H9 (cell line): ENCODE results near the gene LOXHD1. TPM values are rescaled to one million over a fixed set of nuclear protein-coding genes. Genes with fewer than 3 reads are reported as not detected.

Experiments used
- DNase-seq: peaks from one replicate; pipeline ENCODE4 v3.0.0-alpha.2; 2017
- H2AFZ ChIP-seq: one replicate; pipeline ENCODE4 v1.6.1; 2013; ENCODE audit warnings: mild to moderate bottlenecking, low read length, control low read depth, moderate library complexity
- H2AK5ac ChIP-seq: 2 replicates; pipeline ENCODE4 v1.6.1; 2013; ENCODE audit warnings: low read length, control low read depth, mixed read lengths; ENCODE audit not compliant: insufficient read length
- H2BK120ac ChIP-seq: one replicate; pipeline ENCODE4 v1.6.1; 2013; ENCODE audit warnings: low read depth, mild to moderate bottlenecking, low read length, control low read depth, inconsistent platforms; ENCODE audit not compliant: poor library complexity, severe bottlenecking
- H2BK12ac ChIP-seq: 2 replicates; pipeline ENCODE4 v1.6.1; 2013; ENCODE audit warnings: low read length, control low read depth, mixed read lengths, low read depth; ENCODE audit not compliant: insufficient read length
- H2BK15ac ChIP-seq: 2 replicates; pipeline ENCODE4 v1.6.1; 2013; ENCODE audit warnings: low read depth, low read length, control low read depth
- H2BK20ac ChIP-seq: one replicate; pipeline ENCODE4 v1.6.1; 2013; ENCODE audit warnings: low read depth, mild to moderate bottlenecking, low read length, control low read depth, inconsistent platforms; ENCODE audit not compliant: poor library complexity, severe bottlenecking
- H2BK5ac ChIP-seq: 2 replicates; pipeline ENCODE4 v1.6.1; 2013; ENCODE audit warnings: low read length, control low read depth, mixed read lengths; ENCODE audit not compliant: insufficient read length
- H3K14ac ChIP-seq: 2 replicates; pipeline ENCODE4 v1.6.1; 2013; ENCODE audit warnings: low read length, control low read depth; ENCODE audit not compliant: insufficient read depth
- H3K18ac ChIP-seq: 2 replicates; pipeline ENCODE4 v1.6.1; 2013; ENCODE audit warnings: low read depth, mild to moderate bottlenecking, mixed read lengths, low read length, control low read depth; ENCODE audit not compliant: insufficient read length
- H3K23ac ChIP-seq: 2 replicates; pipeline ENCODE4 v1.6.1; 2013; ENCODE audit warnings: low read length, control low read depth, mixed read lengths, low read depth; ENCODE audit not compliant: insufficient read length
- H3K23me2 ChIP-seq: 2 replicates; pipeline ENCODE4 v1.6.1; 2013; ENCODE audit warnings: low read depth, mild to moderate bottlenecking, mixed read lengths, low read length, control low read depth; ENCODE audit not compliant: insufficient read length, poor library complexity, severe bottlenecking
- H3K27ac ChIP-seq: 2 replicates; pipeline ENCODE4 v1.5.1; 2013; ENCODE audit warnings: low read length, control low read depth, mixed read lengths, low read depth; ENCODE audit not compliant: insufficient read length
- H3K27me3 ChIP-seq: 2 replicates; pipeline ENCODE4 v1.6.1; 2013; ENCODE audit warnings: low read length, control low read depth, inconsistent platforms; ENCODE audit not compliant: insufficient read depth
- H3K4ac ChIP-seq: 2 replicates; pipeline ENCODE4 v1.6.1; 2013; ENCODE audit warnings: low read depth, mild to moderate bottlenecking, control low read depth, inconsistent platforms, low read length, moderate library complexity
- H3K4me1 ChIP-seq: 2 replicates; pipeline ENCODE4 v1.6.1; 2013; ENCODE audit warnings: low read length, control low read depth, inconsistent platforms; ENCODE audit not compliant: insufficient read depth
- H3K4me2 ChIP-seq: 2 replicates; pipeline ENCODE4 v1.6.1; 2013; ENCODE audit warnings: low read length, control low read depth, mixed read lengths; ENCODE audit not compliant: insufficient read length, insufficient read depth
- H3K56ac ChIP-seq: 2 replicates; pipeline ENCODE4 v1.6.1; 2013; ENCODE audit warnings: low read depth, mild to moderate bottlenecking, mixed read lengths, low read length, control low read depth; ENCODE audit not compliant: insufficient read length
- H3K79me1 ChIP-seq: 2 replicates; pipeline ENCODE4 v1.6.1; 2013; ENCODE audit warnings: low read depth, mild to moderate bottlenecking, moderate library complexity, low read length, control low read depth, inconsistent platforms; ENCODE audit not compliant: insufficient read depth, poor library complexity, severe bottlenecking
- H3K79me2 ChIP-seq: 2 replicates; pipeline ENCODE4 v1.6.1; 2013; ENCODE audit warnings: low read length, control low read depth, inconsistent platforms; ENCODE audit not compliant: insufficient read depth
- H3K9ac ChIP-seq: 2 replicates; pipeline ENCODE4 v1.6.1; 2013; ENCODE audit warnings: low read length, control low read depth, mixed read lengths; ENCODE audit not compliant: insufficient read length; ENCODE audit errors: extremely low read depth
- H3K9me3 ChIP-seq: one replicate; pipeline ENCODE4 v1.6.1; 2013; ENCODE audit warnings: low read depth, low read length, inconsistent platforms; ENCODE audit not compliant: control insufficient read depth
- H3T11ph ChIP-seq: one replicate; pipeline ENCODE4 v1.6.1; 2013; ENCODE audit warnings: mild to moderate bottlenecking, low read length, control low read depth, inconsistent platforms
- H4K20me1 ChIP-seq: one replicate; pipeline ENCODE4 v1.6.1; 2013; ENCODE audit not compliant: control insufficient read depth, insufficient read length, insufficient read depth
- H4K5ac ChIP-seq: 2 replicates; pipeline ENCODE4 v1.6.1; 2013; ENCODE audit warnings: low read depth, mild to moderate bottlenecking, mixed read lengths, low read length, control low read depth; ENCODE audit not compliant: insufficient read length
- H4K8ac ChIP-seq: replicated peaks from 2 replicates; pipeline ENCODE4 v1.6.1; 2013; ENCODE audit warnings: low read length, control low read depth, mixed read lengths, low read depth; ENCODE audit not compliant: insufficient read length
- H4K91ac ChIP-seq: 2 replicates; pipeline ENCODE4 v1.6.1; 2013; ENCODE audit warnings: low read depth, mild to moderate bottlenecking, moderate library complexity, mixed read lengths, low read length, control low read depth; ENCODE audit not compliant: insufficient read length
- H3K27ac Mint-ChIP-seq, 3 experiments: 2 replicates in 2 of 3; 3 replicates in 1 of 3; pipeline ENCODE4 v1.8.0; 2020 to 2021; ENCODE audit warnings: mixed read lengths in 3 of 3, mild to moderate bottlenecking in 1 of 3, moderate library complexity in 1 of 3
- H3K27me3 Mint-ChIP-seq: 2 replicates; pipeline ENCODE4 v1.8.0; 2021; ENCODE audit warnings: low read depth, mild to moderate bottlenecking, moderate library complexity, mixed read lengths
- H3K36me3 Mint-ChIP-seq, 3 experiments: 2 replicates in 2 of 3; 3 replicates in 1 of 3; pipeline ENCODE4 v1.8.0; 2020 to 2021; ENCODE audit warnings: low read depth in 3 of 3, mixed read lengths in 3 of 3; ENCODE audit not compliant: insufficient read depth in 1 of 3
- H3K4me1 Mint-ChIP-seq, 2 experiments: 2 replicates each; pipeline ENCODE4 v1.8.0; 2020; ENCODE audit warnings: mixed read lengths in 2 of 2
- H3K4me3 Mint-ChIP-seq, 2 experiments: 2 replicates in 1 of 2; 3 replicates in 1 of 2; pipeline ENCODE4 v1.8.0; 2020 to 2021; ENCODE audit warnings: mild to moderate bottlenecking in 2 of 2, mixed read lengths in 2 of 2, moderate library complexity in 1 of 2
- H3K9me3 Mint-ChIP-seq, 2 experiments: 2 replicates in 1 of 2; 3 replicates in 1 of 2; pipeline ENCODE4 v1.8.0; 2020; ENCODE audit warnings: mild to moderate bottlenecking in 2 of 2, mixed read lengths in 2 of 2, moderate library complexity in 1 of 2
- WGBS: extraction: QIAGEN DNeasy Blood & Tissue Kit; methylation state at CpG from one replicate; pipeline ENCODE4 v1.1.7; 2013; ENCODE audit warnings: missing lambda C conversion rate, low lambda C conversion rate, mixed read lengths; ENCODE audit not compliant: insufficient read length; ENCODE audit errors: extremely low coverage; 5-methylcytosine and 5-hydroxymethylcytosine counted together
- total RNA-seq: library from RNA; stranded (reverse); gene quantifications from 2 replicates; pipeline ENCODE4 v1.2.1, GENCODE V29; 2021
- TF ChIP-seq, protein P1 (sequence below): fragments of 200-600 bp; sonication (generic); conservative IDR thresholded peaks from 3 replicates; pipeline ENCODE4 v1.8.0; 2021; ENCODE audit warnings: antibody characterized with exemption, mild to moderate bottlenecking

LOXHD1 gene
- total RNA-seq, 1 experiment from 2014 or later: 0.07 TPM

DNA sequence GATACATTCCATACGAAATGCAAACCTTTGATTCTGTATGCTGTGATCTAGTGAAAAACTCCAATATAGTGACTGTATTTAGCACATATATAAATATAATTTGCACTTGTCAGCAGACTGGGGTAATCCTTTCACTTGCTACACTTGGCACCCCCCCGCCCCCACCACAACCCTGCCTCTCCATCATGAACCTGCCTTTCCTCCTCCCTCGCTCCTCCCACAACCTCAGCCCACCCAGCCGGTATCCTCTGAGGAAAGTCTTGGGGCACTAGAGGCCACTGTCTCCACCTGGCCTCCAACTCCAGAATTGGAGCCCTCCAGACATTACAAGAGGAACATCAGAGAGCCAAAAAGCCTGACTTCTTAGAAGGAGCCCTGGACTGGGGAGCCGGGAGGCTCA lies 196.3 kb downstream of the LOXHD1 start:
- no peaks in the 10 kb centered on the region for H3K27me3 ChIP-seq
- no peak overlapping the region for H2AK5ac ChIP-seq
- TF ChIP-seq, protein P1, sequence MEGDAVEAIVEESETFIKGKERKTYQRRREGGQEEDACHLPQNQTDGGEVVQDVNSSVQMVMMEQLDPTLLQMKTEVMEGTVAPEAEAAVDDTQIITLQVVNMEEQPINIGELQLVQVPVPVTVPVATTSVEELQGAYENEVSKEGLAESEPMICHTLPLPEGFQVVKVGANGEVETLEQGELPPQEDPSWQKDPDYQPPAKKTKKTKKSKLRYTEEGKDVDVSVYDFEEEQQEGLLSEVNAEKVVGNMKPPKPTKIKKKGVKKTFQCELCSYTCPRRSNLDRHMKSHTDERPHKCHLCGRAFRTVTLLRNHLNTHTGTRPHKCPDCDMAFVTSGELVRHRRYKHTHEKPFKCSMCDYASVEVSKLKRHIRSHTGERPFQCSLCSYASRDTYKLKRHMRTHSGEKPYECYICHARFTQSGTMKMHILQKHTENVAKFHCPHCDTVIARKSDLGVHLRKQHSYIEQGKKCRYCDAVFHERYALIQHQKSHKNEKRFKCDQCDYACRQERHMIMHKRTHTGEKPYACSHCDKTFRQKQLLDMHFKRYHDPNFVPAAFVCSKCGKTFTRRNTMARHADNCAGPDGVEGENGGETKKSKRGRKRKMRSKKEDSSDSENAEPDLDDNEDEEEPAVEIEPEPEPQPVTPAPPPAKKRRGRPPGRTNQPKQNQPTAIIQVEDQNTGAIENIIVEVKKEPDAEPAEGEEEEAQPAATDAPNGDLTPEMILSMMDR: no peak

More for the DNA sequence above, 196.3 kb downstream of the LOXHD1 start:
- Histone ChIP-seq H2BK15ac (no peak overlapping the region), H3K79me1 (no peaks in the 10 kb centered on the region), H2BK120ac (no peak overlapping the region), H4K8ac (no peak overlapping the region), H3K4me2 (no peak overlapping the region), H4K5ac (no peak overlapping the region), H3T11ph (no peak overlapping the region), H3K4me1 (peaks cover 10% of the 10 kb centered on the region; the same call in 1 of the 2 replicates), H4K20me1 (no peaks in the 10 kb centered on the region), H2BK5ac (no peak overlapping the region), H3K9ac (no peak overlapping the region), H3K23me2 (no peaks in the 10 kb centered on the region), H3K79me2 (no peaks in the 10 kb centered on the region), H3K14ac (no peak overlapping the region), H3K4ac (no peak overlapping the region), H2AFZ (no peak overlapping the region), H3K18ac (no peak overlapping the region), H3K9me3 (no peaks in the 10 kb centered on the region), H2BK12ac (no peak overlapping the region), H3K27ac (no peak overlapping the region), H2BK20ac (no peak overlapping the region), H3K56ac (no peak overlapping the region), H3K23ac (no peak overlapping the region), H4K91ac (no peak overlapping the region)
- WGBS: no CpG with 5 or more reads among the region's 5 CpGs
- Mint-ChIP-seq H3K4me1 (peaks cover 35 to 58% of the 10 kb centered on the region in 2 experiments), H3K4me3 (no peak overlapping the region), H3K36me3 (0 out of 7 replicates have a peak, but pooled peaks cover 0 to 1% (median 0%) of the 10 kb centered on the region in 3 experiments), H3K27me3 (peaks cover 5% of the 10 kb centered on the region), H3K9me3 (no peaks in the 10 kb centered on the region; a peak in 1 of 5 replicates), H3K27ac (peak overlapping the region in 1 of 3 experiments; percentile 87; a peak in 1 of 7 replicates)
- no peak for DNase-seq
